GM20431 (cell line): ENCODE data around the gene HERPUD1.
"Not testable (repeated sequence)": the region's sequence is repeated elsewhere in the genome, so short reads cannot be mapped to it uniquely, and the experiment has no call there.

ENCODE experiments used
- in situ Hi-C: fragments of 300-500 bp; cut with MseI, MboI; formaldehyde crosslinking; loops from one replicate; pipeline ENCODE4 v1.15.0; 2020; ENCODE audit warnings: low sequenced_read_pairs; ENCODE audit not compliant: unreplicated experiment

The HERPUD1 gene

DNA sequence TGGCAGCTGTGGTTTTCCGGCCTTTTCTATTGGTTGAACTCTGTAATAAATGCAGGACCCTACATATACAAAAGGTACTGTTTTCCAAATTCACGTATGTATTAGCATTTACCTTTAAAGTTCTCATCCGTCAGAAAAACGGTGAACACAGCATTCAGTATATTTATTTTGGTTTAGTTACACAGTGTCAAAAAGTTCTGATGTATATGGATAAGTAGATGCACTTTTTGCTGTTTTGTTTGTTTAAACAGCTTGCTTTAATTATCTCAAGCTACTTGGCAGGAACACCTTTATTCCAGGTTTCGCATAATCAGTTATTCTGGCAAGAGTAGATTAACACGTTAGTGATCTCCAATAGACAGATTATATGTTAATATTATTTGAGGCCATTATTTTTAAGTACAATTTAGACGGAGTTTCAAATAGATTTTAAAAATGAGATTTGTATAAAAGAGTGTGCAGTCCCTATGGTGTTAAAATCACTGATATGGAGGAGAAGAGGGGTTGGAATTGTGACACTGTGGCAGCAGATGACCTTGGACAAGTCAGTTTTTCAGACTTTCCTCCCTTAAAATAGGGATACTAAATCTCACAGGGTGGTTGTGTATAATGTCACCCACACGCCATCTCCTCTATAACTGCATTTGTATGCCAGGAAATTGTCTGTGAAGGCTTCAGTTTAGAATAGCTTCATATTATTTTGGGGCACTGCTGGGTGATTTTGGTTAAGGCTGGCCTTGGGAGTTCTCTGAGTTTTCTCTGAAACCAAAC, 2.1 kb downstream of the HERPUD1 start:
- in situ Hi-C loops, result no loop called here

DNA sequence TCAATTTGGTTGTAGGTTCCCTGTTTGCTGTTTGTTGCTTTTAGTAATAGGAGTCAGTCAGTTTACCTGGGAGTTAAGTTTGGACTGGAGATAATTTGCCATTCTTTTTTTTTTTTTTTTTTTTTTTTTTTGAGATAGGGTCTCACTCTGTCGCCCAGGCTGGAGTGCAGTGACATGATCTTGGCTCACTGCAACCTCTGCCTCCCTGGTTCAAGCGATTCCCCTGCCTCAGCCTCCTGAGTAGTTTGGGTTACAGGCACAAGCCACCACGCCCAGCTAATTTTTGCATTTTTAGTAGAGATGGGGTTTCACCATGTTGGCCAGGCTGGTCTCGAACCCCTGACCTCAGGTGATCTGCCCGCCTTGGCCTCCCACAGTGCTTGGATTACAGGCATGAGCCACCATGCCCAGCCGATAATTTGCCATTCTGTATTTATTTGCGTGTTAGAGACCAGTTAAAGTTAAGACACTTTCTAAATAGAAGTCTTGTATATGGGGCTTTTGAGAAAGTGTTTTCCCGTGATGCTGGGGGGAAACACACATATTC, 2.7 kb downstream of the HERPUD1 start:
- in situ Hi-C loops, result not testable (repeated sequence)

DNA sequence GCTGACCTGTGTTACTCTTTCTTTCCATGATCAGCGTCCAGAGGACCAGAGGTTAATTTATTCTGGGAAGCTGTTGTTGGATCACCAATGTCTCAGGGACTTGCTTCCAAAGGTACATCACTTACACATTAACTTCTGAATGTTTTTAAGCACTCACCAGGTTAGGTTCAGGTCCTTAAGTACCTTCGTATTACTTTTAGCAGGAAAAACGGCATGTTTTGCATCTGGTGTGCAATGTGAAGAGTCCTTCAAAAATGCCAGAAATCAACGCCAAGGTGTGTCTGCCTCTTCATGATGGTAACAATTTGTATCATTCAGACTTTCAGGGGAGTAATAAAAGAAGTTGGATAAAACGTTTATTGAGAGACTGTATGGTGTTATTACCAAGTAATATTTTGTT, 3.3 kb downstream of the HERPUD1 start:
- in situ Hi-C loops, result no loop called here

DNA sequence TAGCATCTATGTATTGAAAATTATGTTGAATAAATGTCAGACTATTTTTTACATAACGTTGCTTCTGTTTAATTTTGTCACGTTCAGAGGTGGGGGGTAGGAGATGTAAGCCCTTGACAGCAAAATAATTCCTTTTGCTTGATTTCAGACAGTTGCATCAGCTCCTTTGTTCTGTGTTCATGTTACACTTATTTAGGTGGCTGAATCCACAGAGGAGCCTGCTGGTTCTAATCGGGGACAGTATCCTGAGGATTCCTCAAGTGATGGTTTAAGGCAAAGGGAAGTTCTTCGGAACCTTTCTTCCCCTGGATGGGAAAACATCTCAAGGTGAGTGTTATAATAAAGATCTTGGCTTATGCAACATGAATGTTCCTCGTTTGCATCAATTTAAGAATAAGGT, 4.5 kb downstream of the HERPUD1 start:
- in situ Hi-C loops, result no loop called here

DNA sequence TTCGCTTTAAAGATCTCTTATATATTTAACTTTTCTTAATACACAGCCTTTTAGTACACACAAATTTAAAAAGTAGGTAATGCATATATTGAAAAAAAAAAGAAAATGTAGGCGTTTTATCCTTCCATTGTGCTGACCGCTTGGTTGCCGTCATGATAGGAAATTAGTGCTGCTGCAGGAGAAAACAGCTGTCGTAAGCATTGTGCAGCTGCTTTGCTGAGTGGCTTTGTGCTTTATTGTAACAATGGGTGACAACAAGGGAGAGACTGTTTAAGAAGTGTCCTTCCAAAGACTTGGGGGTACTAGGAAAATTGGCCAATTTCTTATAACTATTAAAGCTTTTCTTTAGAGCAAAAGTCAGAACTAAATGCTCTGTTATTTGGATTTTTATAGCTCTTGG, 5.0 kb downstream of the HERPUD1 start:
- in situ Hi-C loops, result no loop called here

DNA sequence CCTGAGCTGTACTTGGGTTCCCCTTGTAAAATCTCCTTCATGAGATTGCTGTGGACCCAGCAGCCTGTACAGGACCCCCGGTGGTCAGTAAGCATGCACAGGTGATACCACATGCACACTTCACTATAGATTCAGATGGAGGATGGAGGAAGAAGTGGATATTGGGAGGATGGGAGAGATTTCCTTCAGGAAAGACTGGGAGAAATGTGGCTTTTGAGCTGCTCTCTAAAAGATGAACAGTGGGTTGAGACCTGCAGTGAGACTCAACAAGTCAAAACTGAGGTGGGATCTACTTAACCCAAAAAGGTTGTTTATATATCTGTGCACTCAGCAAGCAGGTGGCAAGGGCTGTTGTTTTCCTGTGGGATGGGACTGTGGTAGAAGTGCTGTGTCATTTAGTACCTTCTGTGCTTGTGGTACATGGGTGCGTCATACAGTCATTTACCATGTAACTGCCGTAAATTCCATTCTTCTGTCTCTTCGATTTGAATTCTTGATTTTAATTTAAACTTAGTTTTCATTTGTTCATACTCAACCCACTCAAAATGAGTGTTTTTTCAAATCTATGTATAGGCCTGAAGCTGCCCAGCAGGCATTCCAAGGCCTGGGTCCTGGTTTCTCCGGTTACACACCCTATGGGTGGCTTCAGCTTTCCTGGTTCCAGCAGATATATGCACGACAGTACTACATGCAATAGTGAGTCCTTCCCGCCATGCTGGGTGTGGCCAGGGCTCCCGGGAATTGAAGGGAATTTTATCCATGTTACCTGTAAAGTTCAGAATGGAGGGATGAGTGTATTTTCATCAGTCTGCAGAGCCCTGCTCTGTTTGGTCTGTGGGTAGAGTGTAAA, 6.9 kb downstream of the HERPUD1 start:
- in situ Hi-C loops, result no loop called here

DNA sequence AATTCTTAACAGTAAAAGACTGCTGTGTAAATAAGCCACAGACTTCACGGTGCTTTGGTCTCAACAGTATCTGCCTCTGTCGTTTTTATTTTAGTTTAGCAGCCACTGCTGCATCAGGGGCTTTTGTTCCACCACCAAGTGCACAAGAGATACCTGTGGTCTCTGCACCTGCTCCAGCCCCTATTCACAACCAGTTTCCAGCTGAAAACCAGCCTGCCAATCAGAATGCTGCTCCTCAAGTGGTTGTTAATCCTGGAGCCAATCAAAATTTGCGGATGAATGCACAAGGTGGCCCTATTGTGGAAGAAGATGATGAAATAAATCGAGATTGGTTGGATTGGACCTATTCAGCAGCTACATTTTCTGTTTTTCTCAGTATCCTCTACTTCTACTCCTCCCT, 7.9 kb downstream of the HERPUD1 start:
- in situ Hi-C loops, result no loop called here

DNA sequence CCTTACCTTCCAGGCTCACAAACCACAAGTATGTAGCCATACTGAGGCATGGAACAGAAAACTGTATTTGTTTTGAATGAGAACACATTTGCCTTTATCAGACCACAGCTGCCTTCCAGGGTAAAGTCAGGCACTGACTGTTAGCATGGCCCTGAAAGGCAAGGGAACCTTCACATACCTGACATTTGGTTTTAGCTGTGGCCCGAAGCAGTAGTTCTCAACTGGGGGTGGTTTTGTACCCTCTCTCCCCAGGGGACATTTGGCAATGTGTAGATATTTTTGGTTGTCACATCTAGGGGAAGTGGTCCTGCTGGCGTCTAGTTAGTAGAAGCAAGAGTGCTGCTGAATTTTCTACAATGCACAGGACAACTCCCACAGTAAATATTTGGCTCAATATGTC, 9.2 kb downstream of the HERPUD1 start:
- in situ Hi-C loops, result no loop called here

DNA sequence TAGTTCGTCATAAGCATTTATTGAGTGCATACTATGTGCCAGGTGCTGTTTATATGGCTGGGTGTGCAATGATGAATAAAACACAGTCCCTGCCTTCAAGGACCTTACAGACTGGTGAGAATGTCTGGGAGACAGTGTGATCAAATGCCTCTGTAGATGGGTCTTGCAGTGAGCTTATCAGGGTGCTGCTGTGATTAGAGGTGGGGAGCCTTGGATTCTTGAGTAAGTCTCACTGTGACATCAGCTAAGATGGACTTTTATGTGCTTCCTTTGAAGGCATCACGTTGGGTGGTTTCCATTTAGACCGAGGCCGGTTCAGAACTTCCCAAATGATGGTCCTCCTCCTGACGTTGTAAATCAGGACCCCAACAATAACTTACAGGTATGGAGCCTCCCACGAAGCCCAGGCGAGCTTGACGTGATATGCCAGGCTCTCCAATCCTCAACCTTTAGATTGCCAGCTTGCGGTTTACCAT, 10.0 kb downstream of the HERPUD1 start:
- in situ Hi-C loops, result no loop called here

DNA sequence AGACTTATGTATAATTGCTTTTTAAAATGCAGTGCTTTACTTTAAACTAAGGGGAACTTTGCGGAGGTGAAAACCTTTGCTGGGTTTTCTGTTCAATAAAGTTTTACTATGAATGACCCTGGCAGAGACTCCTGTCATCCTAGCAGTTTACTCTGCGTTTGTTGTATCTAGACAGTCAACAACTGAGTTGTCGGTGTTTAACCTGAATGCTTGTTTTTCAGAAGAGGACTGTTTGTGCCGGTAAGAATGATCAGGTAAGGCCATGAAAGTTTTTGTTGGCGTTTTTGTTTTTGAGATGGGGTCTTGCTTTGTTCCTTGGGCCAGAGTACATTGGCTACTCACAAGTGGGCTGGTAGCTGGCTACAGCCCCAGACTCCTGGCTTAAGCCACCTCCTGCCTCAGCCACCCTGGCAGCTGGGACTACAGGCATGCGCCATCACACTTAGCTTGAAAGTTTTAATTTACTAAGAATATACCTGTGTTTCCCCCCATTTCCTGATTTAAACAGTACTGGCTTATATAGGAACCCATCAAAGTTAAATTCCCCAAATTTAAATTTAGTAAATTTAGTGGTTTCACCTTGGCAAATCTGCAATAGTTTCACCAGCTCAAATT, 11.9 kb downstream of the HERPUD1 start:
- in situ Hi-C loops, result no loop called here

DNA sequence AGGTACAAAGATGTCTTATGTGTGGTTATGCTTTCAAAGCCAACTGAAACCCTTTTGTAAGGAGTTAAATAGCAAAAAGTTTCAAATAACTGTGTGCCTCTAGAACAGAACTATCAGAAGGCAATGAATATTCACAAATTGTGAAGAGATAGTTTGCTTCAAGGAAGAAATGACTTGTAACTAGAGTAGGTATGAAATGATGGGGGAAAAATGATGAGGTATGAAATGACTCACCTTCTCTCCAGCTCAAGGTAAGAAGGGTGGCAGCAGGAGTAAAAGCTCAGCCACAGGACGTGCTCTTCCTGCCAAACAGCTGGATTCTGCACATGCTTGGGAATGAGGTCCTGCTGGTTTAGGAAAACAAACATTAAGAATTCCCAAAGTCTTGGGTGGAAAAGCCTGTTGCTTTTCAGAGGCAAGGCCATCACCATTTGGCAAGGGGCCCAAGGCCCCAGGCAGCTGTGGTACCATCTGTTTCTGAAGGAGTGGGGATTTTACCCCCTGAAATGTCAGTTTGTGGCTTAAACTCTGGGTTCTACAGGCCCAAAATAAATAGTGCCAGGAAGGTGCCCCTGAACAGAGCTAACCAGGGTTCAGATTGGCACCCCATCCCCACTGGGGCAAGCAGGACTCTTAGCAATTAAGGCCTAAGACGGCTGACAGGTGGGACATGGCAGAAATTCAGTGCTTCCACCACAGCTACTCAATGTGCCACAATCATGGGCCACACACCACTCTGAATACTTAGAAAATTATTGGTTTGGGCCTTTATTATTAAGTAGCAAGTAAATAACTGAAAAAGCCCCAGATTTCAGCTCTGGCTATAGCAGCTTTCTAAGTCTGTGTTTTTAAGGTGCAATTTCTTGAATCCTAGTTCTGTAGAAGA, 13.3 kb downstream of the HERPUD1 start:
- in situ Hi-C loops, result no loop called here

DNA sequence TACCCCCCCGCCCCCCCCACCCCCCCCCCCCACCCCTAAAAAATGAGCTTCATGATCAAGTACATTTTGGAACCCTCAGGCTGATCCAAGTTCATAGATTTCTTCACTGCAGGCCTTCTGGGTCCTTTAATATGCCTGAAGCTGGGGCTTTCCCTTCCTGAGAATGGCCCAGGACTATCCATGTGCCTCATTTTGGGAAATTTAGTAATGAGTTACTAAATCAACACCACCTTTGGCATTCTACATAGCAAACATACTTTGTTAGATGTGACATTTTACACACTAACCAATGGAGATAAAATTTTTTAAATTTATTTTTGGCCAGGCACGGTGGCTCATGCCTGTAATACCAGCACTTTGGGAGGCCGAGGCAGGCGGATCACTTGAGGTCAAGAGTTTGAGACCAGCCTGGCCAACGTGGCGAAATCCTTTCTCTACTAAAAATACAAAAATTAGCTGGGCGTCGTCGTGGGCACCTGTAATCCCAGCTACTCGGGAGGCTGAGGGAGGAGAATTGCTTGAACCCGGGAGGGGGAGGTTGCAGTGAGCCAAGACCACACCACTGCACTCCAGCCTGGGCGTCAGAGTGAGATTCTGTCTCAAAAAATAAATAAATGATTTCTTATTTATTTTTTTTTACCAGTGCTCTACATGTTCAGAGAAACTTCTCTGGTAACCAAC, 14.0 kb downstream of the HERPUD1 start:
- in situ Hi-C loops, result no loop called here

DNA sequence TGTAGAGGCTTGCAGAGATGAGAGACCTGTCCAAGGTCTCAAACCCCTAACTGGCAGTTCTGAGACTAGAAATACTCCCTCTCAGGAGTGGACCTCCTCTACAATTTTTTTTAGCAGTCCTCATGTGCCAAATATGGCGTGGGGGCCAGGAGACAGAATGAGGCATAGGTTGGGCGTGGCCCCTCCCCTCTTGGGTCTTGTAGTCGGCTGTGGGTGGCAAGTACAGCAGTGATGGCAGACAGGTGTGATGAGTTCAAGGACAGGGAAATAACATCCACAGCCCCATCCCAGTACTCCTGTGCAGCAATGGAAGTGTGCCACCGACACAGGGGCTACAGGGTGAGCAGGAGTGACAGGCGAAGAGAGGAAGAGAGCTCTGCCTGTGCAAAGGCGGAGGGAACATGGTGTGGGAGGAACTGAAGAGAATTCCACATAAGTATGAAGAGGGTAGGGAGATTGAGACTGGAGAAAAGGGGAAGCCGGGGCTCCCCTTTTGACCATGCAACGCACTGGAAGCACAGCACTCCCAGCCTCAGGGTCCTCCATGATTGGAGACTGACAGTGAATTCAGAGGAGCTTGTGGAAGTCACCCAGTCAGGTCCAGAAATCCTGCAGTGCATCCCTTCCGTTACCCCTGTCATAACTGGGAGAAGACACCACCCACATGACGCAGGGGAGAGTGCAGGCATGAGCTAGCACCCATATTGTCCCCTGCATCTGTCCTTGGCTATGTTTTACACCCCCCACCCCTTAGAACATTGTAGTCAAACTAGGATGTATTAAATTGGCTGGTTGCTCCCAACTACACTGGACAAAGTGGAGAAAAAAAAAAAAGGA, 15.0 kb downstream of the HERPUD1 start:
- in situ Hi-C loops, result no loop called here

DNA sequence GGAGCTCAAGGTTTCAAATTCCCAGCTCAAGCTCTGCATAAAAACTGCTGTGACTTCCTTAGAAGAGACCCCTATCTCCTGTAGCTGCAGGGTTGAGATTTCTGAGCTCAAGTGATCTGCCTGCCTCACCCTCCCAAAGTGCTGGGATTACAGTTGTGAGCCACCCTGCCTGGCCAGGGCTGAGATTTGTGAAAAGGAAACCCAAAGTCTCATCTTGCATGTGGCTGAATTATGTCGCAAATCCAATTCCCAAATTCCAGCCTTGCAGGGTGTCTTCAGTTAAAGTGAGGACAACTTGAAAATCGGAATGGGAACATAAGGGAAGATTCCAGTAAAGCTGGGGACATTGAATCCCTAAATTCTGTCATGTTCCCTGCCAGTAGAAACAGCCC, 15.7 kb downstream of the HERPUD1 start:
- in situ Hi-C loops, result no loop called here

DNA sequence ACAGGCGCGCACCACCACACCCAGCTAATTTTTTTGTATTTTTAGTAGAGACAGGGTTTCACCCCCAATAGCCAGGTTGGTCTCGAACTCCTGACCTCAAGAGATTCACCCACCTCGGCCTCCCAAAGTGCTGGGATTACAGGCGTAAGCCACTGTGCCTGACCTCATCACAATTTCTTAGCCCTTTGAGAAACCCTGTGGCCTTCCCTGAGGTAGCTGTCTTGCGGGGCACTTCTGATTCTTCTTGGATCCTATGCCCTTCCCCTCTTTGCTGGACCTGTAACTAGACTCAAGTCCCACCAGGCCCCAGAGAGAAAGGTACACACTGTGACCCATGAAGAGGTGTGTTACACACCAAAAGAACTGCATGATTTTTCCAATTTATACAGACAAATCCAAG, 16.3 kb downstream of the HERPUD1 start:
- in situ Hi-C loops, result no loop called here

DNA sequence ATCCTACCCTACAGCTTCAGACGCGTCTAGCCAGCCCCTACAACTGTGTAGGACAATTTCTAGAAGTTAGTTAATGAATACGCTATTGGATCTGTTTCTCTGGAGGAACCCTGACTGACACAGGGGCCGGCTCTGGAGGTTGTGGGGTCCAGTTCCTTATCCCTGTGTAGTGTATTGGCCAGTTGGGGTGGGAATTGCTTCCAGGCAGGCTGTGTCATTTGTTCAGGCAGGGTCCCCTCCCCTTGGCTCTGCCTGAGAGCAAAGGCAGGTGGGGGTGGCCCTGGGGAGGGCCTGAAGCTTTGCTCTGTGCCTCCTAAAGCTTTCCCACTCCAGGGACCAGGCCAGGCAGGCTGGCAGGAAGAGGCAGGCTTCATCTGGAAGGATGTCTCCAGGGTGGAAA, 18.1 kb downstream of the HERPUD1 start:
- in situ Hi-C loops, result loop anchor here (10.0 kb wide), 1 partner anchor 85 kb away; the partner anchor contains the start of gene SLC12A3

DNA sequence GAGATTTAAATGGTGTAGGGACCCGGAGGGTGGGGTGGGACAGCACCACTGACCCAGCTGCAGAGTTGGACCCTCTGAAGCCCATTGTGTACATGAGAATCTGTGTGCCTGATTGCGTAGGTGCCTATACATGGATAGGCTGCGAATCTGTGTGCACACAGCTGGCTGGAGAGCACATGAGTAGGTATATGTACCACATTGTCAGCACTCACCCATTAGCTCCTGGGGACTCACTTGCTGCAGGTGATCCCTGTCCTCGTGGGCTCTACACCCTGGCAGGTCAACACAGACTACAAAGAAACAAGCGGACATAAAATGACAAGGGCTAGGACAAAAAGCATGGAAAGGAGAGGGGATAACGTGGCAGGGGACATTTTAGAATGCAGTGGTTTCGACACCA, 18.5 kb downstream of the HERPUD1 start:
- in situ Hi-C loops, result loop anchor here (10.0 kb wide), 1 partner anchor 86 kb away; the partner anchor contains the start of gene SLC12A3
